GM18502 (cell line): ENCODE results near the gene FOXP1.

Experiments used
- ATAC-seq: cut with Tn5 transposase; IDR thresholded peaks from one replicate; pipeline ENCODE4 v1.9.1; 2021; ENCODE audit warnings: mild to moderate bottlenecking; ENCODE audit not compliant: unreplicated experiment, poor library complexity

Gene FOXP1

GRCh38 chr3:71413572-71413971, 170.0 kb downstream of the FOXP1 start:
- ATAC-seq = no peak

- no peak for ATAC-seq
These were observed 174.2 kb downstream of the FOXP1 start for GRCh38 chr3:71409352-71409751.

- ATAC-seq = no peak
These were observed 174.6 kb downstream of the FOXP1 start for GRCh38 chr3:71408903-71409302.

GRCh38 chr3:71407823-71408222, 175.7 kb downstream of the FOXP1 start:
- no peak for ATAC-seq

- no peak for ATAC-seq
These were observed 176.3 kb downstream of the FOXP1 start for GRCh38 chr3:71406972-71407810.

GRCh38 chr3:71402911-71403310, 180.6 kb downstream of the FOXP1 start:
- ATAC-seq = no peak

- ATAC-seq = no peak
These were observed 181.2 kb downstream of the FOXP1 start for GRCh38 chr3:71402280-71402679.

- no peak for ATAC-seq
These were observed 181.8 kb downstream of the FOXP1 start for GRCh38 chr3:71401695-71402231.

- no peak for ATAC-seq
These were observed 182.5 kb downstream of the FOXP1 start for GRCh38 chr3:71400986-71401451.

GRCh38 chr3:71399478-71399877, 184.1 kb downstream of the FOXP1 start:
- ATAC-seq = no peak

- ATAC-seq = no peak
These were observed 185.2 kb downstream of the FOXP1 start for GRCh38 chr3:71398157-71398836.

- ATAC-seq = no peak
These were observed 185.8 kb downstream of the FOXP1 start for GRCh38 chr3:71397726-71398125.

- no peak for ATAC-seq
These were observed 186.5 kb downstream of the FOXP1 start for GRCh38 chr3:71397046-71397445.

GRCh38 chr3:71395927-71396695, 187.4 kb downstream of the FOXP1 start:
- no peak for ATAC-seq

- ATAC-seq = no peak
These were observed 188.1 kb downstream of the FOXP1 start for GRCh38 chr3:71395470-71395869.

- no peak for ATAC-seq
These were observed 189.8 kb downstream of the FOXP1 start for GRCh38 chr3:71393745-71394144.

- ATAC-seq = peak; percentile 59
These were observed 190.4 kb downstream of the FOXP1 start for GRCh38 chr3:71393093-71393492.

GRCh38 chr3:71392251-71392650, 191.3 kb downstream of the FOXP1 start:
- peak; percentile 78 for ATAC-seq

- ATAC-seq = no peak
These were observed 192.2 kb downstream of the FOXP1 start for GRCh38 chr3:71391361-71391760.

GRCh38 chr3:71389911-71390573, 193.5 kb downstream of the FOXP1 start:
- no peak for ATAC-seq
